Renal cortical epithelial cell (primary cell): ENCODE data around the gene SLC7A8. TPM values are rescaled to one million over a fixed set of nuclear protein-coding genes. Genes with fewer than 3 reads are reported as not detected.

Source experiments
- DNase-seq: peaks from one replicate; pipeline ENCODE4 v3.0.0-alpha.2; 2011; ENCODE audit warnings: low read depth
- total RNA-seq: library from RNA; depleted of rRNA; stranded (reverse); fragments of >200 nt; gene quantifications from 2 replicates; pipeline ENCODE4 v1.2.3, GENCODE V29; 2014

Gene SLC7A8
- total RNA-seq, 1 donor from 2014 or later: 1.1 TPM

DNA sequence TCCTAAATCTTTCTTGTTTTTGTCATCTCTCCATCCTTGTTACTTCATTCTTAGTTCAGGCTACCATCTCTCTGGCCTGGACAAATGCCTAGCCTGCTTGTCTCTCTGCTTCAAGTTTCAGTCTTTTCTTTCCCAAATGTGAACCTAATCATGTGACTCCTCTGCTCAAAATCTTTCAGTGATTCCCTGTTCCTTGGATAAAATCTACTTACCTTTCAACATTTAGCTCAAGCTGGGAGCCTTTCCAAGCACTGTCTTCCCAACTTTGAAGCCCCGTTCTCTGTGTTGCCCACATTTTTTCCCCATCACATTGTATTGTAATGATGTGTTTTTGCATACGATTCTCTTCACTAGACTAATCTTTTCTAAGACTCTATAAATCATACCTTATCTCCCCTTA, 24.7 kb downstream of the SLC7A8 start:
- DNase-seq: no peak

DNA sequence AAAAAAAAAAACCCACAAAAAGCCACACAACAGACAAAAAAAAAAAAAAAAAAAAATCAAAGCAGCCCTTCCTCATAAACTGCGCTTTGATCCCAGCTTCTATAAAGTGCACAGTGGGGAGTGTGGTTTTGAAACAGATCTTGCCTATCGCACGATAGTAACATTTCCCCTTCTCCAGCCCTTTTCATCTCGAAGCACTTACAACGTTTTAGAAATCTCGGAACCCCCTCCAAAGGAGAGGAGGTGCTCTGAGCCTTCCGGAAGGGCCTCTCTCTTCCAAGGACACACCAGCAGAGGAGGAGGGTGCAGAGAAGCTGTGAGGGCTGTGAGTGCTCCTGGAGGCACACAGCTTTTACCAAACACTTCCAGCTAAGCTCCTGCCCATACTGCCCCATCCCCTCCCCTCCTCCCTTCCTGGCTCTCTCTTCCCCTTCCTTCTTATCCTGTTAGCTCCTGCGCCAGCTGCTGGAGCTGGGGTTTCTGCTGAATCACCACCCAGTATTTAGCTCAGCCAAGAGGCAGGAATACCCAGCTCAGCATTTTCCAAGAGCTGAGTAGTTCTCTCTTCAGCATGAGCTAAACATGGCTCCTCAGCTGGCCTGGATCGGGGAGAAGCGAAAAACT, 28.4 kb downstream of the SLC7A8 start:
- peak; percentile 82 for DNase-seq

DNA sequence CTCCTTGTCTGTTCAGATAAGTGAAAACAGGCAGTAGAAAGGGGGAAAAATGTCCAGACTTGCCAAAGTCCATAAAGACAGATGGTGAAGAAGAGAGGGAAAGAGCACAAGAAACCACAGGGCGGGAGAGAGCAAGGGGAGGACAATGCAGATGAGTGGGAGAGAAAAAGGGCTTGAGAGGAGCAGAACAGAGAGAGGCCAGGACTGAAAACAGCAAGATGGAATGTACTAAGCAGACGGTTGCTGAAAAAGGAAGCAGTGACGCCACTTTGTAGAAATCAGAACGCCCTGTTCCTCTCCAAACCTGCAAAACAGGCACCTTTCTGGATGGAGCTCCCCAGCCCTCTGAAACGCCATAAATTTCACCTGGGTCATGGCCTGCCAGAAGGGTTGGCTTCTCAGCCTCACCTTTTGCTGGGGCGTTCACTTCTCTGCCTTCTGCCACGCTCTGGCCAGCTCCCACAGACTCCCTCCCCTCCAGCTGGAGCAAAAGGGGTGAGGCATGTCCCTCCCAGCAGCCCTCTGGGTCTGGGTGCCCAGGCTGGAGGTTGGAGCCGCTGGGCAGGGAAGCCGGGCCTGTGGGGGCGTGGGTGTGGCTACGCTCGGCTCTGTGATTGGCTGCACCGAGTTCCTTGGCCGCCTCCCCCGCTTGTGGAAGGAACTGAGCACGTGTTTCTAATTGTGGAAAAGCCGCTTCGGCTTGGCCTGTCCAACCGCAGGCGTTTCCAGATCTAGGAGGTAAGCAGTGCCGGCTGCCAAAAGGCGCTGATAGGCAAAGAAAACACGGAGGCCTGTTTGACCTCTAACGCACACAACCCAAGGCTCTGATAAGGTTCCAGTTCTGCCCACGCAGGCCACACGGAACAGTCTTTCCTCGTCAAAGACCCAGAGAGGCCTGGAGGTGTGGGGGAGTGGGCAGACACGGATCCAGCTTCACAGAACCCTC, 29.3 kb downstream of the SLC7A8 start:
- peak; percentile 60 for DNase-seq

DNA sequence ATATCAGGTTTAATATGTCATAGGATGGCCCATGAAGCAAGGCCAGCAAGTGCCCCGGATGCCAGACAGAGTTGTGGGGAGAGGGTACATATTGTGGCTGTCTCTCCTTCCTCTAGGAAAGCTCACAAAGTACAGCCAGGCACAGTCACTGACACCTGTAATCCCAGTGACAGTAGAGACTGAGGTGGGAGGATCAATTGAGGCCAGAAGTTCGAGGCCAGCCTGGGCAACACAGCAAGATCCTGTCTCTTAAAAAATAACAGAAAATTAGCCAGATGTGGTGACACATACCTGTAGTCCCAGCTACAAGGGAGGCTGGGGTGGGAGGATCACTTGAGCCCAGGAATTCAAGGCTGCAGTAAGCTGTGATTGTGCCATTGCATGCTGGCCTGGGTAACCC, 32.1 kb downstream of the SLC7A8 start:
- DNase-seq: no peak

DNA sequence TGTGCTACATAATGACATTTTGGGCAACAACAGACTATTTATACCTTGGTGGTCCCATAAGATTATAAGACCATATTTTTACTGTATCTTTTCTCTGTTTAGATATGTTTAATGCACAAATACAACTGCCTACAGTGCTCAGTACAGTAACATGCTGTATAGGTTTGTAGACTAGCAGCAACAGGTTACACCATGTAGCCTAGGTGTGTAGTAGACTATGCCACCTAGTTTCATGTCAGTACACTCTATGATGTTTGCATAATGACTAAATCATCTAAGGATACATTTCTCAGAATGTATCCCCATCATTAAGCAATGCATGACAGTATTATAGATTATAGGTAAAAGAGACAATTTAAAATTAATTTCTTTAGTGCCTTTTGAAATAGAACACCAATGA, 33.7 kb downstream of the SLC7A8 start:
- DNase-seq: no peak

DNA sequence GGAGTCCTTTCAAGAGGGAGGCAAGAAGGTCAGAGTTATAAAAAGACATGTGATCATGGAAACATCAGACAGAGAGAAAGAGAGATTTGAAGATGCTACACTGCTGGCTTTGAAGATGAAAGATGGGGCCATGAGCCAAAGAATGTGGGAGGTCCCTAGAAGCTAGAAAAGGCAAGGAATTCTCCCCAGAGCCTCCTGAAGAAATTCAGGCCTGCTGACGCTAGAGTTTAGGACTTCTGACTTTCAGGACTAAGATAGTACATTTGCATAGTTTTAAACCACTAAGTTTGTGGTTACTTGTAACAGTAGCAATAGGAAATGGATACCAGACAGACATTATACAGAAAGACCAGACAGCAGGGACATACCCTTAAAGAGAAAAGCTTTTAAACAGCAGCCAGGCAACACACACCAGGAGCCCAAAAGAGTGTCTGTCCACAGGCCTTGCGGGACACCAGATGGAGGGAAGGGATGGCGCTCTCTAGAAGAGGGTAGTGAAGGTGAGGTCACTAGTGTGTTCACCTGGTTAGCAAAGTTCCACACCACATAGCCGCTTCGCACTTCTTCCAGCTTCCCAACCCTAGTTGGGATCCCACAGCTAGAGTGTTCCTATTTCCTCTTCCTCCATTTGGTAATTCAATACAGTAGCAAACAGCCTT, 34.7 kb downstream of the SLC7A8 start:
- no peak for DNase-seq

DNA sequence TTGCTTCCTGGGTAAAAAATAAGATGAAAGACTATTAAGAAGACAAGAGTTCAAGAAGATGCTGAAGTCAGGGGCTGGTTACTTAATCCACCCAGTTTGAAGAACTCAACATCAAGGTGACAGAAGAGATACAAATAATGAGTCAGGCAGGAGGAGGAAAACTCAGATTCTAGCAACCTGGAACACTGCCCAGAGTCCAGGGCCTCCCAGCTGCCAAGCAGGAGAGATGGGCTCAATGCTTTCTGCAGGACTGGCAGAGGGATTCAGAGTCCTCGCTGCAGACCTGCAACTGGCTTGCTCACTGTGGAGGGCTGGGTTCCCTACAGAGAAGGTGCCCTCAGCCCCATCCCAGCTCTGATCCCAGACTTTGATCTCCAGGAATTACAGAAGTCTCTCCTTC, 35.8 kb downstream of the SLC7A8 start:
- peak; percentile 66 for DNase-seq

DNA sequence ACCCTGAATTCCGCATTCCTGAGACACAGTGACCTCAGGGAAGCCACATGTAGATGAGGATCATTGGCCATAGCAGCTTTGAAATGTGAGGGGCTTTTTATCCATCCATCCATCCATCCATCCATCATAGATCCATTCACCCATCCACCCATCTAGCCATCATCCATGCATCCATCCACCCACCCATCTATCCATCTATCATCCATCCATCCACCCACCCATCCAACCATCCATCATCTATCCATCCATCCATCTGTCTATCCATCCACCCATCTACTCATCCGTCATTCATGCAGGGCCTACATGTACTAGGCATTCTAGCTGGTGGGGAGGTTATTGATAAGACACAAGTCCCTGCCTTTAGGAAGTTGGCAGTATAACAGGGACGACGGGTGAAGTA, 36.5 kb downstream of the SLC7A8 start:
- DNase-seq: no peak

DNA sequence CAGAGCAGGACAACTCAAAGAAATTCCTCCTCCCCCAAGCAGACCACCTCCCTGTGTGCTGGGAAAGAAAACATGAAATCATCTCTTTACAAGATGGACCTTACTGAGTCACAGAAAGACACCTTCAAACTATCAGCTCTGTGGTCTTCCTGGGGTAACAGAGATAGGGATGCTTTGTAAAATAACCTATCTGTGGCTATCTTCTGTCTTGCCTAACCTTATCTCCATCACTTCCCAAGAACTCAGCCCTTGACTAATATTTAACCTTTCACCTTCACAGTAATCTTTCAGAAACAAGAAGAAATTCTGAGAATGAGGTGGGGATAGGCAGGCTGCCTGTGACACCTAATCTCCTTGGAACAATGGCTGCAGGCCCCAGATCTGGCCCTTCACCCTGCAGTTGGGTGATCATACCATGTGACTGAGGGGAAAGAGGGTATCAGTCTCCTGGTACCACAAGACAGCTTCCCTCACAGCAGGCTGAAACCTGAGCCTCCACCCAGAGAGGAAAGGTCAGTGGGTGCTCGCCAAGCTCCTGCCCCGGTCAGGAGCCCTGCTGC, 37.0 kb downstream of the SLC7A8 start:
- no peak for DNase-seq

DNA sequence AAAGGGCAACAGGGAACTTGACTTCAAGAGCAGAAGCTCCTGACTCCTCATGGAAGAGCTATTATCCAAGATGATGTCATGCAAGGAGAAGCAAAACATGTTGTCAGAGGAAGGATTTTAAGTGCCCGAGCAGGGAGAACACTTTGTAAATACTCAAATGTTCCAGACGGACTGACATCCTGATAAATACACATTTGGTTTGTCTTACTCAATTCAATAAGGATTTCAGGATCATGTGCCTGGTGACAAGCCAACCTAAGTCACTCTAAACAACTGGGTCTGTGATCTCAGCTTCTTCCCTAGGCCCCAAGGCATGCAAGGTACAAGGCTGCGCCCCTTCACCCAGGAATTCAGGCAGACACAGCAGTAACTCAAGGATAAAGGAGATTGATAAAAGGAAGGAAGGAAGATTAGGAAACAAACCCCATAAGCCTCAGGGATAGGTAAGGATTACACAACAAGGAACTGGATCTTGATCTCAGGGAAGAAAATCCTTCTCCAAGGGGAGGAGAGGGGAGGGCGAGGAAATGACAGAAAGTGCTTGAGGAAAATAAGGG, 37.6 kb downstream of the SLC7A8 start:
- no peak for DNase-seq

DNA sequence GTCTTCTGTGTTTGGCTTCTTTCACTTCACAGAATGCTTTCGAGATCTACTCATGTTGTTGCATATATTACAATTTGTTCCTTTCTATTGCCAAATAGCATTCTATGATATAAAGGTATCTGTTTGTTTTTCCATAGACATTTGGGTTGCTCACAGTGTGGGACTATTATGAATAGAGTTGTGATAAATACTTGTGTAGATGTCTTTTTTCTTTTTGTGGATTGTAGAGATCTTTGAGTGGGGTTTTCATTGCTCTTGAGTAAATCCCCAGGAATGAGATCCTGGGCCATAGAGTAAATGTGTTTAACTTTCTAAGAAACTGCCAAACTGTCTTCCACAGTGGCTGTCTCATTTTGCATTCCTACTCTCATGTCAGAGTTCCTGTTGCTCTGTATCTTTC, 39.5 kb downstream of the SLC7A8 start:
- no peak for DNase-seq

DNA sequence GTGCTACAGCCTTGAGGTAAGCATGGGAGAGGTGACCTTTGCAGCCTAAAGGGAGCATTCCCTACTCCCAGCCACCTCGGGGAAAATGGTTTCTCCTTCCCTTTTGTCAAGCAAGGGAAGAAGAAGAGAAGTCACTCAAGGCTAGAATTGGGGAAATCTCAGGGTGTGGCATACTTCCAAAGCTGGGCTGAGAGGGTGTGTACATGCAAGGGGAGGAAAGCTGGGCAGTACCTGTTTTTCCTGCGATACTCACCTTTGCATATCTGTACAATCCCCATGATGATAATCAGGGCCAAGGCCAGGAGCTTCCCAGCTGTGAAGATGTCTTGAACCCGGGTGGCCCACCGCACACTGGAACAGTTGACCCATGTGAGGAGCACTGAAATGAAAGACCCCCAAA, 40.6 kb downstream of the SLC7A8 start:
- DNase-seq: no peak

DNA sequence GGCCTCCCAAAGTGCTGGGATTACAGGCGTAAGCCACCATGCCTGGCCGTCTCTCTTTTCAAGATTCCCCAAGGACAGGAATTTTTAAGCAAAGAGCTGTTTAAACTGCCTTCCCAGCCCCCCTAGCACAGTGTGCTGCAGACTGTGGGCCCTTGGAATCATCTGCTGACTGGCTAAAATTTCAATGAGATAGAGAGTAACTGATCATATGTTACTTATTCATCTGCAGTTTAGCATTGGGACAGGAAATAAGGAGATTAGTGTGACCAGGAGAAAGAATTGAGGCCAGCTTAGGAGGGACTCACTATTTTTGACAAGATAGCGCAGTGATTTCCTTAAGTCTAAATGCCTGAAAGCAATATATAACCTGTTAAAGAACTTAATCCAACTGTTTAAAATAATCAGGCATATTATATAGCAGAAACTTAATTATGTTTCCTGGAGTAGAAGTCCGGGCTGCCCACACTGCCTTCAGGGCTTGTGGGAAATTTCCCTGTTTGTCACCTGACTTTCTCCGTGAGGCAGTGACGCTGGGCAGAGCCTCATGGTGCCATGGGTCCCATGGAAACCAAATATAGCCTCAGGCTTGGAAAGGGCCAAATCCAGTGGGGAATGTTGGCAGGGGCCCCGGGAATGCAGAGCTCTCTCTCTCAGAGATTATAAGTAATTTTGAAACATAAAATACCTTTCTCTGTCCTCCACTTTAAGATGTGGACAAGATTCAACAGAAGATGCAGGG, 41.6 kb downstream of the SLC7A8 start:
- DNase-seq: peak; percentile 85

DNA sequence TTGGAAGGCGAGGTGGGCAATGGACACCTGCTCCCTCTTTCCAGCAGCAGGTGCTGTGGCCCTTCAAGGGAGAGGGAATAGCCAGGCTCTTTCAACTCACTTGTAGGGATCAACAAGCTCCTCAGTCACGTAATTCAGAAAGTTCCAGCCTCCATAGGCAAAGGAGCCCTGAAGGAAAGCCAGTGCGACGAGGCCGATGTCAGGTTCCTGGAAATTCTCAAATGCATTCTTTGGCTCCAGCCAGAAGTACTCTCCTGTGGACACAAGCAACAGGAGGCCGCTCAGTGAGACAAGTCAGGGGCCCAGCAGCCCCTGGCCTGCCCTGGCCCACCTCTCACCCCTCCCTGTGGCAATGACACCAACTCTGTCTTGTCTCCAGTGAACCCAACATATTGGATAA, 43.1 kb downstream of the SLC7A8 start:
- DNase-seq: no peak

DNA sequence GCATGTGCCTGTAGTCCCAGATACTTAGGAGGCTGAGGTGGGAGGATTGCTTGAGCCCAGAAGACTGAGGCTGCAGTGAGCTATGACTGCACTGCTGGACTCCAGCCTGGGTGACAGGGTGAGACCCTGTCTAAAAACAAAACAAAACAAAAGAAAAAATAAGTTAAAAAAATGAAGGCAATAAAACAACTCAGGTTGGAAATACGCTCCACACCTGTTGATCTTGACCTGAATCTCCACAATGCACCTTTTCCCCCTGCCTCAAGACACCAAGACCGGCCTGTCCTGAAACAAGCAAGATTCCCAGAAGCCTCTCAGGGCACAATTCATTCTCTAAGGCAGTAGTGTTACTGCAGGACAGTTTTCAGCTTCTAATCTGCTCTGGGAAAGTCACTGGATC, 43.6 kb downstream of the SLC7A8 start:
- no peak for DNase-seq

DNA sequence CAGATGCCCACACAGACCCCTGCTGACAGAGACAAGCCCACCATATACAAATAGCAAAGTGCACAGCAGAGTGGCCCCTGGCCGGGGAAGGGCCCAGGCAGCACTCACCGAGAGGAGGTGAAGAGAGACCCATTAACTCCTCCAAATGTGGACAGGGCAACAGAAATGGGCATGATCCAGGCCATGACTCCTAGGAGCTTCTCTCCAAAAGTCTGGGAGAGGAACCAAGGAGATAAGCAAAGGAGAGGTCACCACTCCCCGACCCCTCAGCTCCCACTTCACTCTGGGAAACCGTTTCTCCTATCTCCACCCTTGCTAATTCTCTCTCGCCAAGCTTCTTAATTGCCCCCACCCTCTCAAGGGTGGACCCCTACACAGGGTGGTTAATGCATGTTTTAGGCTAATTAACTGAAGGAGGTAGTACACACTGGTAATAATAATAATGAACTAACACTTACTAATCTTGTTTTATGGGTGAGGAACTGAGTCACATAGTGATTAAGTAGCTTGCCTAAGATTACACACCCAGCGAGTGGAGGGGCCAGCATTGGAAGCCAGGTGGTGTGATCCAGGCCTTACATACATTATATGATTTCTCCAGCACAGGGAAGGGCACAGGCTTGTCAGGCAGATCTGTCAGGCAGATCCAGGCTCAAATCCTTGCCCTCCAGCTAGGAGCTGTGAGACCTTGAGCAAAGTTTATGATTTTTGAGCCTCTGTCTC, 45.5 kb downstream of the SLC7A8 start:
- peak; percentile 72 for DNase-seq

DNA sequence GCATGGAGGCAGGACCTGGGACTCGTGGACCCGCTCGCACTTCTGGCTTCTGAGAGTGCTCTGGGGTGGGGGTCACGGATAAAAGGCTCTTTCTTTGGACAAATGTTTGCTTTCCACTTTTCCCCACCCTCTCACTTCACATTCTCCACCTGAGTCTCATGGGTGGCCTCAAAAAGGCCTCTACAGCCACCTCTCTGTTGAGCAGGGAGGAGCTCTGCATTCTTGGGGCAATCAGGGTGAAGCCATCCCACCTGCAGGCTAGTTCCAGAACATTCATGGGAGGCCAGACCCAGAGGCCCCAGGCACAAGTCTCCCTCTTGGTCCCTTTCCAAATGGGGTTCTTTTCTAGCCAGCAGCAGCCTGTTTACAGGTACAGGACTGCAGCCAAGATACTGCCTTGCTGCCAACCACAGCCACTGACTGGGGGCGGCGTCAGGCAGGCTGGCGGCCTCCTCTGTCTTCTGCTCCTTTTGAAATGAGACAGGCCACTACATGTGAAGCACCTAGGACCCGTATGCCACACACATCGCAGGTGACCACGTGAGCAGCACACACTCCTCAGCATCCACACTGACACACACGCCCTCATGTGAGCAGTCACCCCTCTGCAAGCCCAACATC, 46.2 kb downstream of the SLC7A8 start:
- peak; percentile 50 for DNase-seq

DNA sequence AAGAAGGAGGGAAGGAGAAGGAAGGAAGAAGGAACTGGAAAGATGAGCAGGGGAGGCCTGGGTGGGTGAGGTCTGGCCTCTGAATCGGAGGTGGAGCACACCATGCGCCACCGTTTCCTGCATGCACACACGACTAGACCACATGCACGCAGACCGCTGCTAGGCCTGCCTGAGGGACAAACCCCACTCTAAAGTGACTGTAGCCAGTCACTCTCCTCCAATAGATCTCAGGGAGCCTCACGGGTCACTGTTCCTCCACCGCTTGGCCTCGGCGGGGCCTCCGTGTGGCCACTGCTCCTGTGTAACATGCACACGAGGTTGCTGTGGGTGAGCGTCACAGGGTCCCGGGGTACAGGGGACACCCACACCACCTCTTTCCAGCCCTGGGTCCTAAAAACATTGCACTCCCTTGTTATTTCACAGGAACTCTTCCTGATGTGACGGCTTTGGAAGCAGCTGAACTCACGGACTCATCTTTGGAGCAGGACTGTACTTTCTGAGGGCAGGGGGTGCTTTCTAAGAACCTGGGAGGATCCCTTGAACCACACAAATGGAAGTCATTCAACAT, 46.8 kb downstream of the SLC7A8 start:
- DNase-seq: no peak

DNA sequence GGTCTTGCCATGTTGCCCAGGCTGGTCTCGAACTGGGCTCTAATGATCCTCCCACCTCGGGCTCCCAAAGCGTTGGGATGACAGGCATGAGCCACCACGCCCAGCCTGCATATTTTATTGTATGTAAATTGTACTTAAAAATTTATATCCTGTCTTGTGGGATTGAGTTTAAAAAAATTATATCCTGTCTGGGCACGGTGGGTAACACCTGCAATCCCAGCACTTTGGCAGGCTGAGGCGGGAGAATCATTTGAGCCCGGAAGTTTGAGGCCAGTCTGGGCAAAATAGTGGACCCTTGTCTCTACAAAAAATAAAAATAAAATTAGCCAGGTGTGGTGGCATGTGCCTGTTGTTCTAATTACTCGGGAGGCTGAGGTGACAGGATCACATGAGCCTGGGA, 50.5 kb downstream of the SLC7A8 start:
- no peak for DNase-seq

DNA sequence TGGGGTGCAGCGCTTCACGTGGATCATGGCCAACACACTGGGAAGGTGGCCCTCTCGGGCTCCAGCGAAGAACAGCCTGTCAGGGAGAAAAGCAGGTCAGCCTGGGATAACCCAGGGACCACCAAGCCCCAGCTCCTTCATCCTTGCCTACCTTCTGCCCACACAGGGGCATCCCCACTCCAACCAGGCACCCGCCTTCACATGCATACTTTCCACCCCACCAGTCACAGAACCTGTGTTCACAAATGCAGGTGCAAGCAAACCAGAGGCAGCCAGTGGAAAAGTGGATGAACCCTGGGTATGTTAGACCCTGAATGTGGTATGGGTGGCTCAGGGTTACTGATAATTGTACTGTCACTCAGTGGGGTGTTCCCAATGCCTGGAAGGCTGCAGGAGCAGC, 52.0 kb downstream of the SLC7A8 start:
- no peak for DNase-seq
